GM18508 (cell line): ENCODE results near the gene IGBP1.
"Not testable (repeated sequence)": the region's sequence is repeated elsewhere in the genome, so short reads cannot be mapped to it uniquely, and the experiment has no call there.

Source experiments
- ATAC-seq: cut with Tn5 transposase; IDR thresholded peaks from one replicate; pipeline ENCODE4 v1.9.1; 2021; ENCODE audit warnings: moderate number of reproducible peaks; ENCODE audit not compliant: insufficient read depth, unreplicated experiment

Gene IGBP1

GRCh38 chrX:70133303-70134115 lies at the start of gene IGBP1:
Gene IGBP1 (plus strand): TSS chrX:70133447. CDS start chrX:70133948, 501 bp downstream.
- peak; percentile 81 for ATAC-seq

- ATAC-seq, result no peak
Observed at GRCh38 chrX:70084592-70085240, 48.5 kb upstream of the IGBP1 start.

GRCh38 chrX:70087857-70088630 lies 45.2 kb upstream of the IGBP1 start:
- no peak for ATAC-seq

GRCh38 chrX:70088751-70089150 lies 44.5 kb upstream of the IGBP1 start:
- ATAC-seq, result no peak

GRCh38 chrX:70089604-70090297 lies 43.5 kb upstream of the IGBP1 start:
- no peak for ATAC-seq

- ATAC-seq, result no peak
Observed at GRCh38 chrX:70092247-70092646, 41.0 kb upstream of the IGBP1 start.

GRCh38 chrX:70096052-70096451 lies 37.2 kb upstream of the IGBP1 start:
- ATAC-seq, result no peak

GRCh38 chrX:70105229-70105628 lies 28.0 kb upstream of the IGBP1 start:
- ATAC-seq, result no peak

- not testable (repeated sequence) for ATAC-seq
Observed at GRCh38 chrX:70111436-70112026, 21.7 kb upstream of the IGBP1 start.

- ATAC-seq, result no peak
Observed at GRCh38 chrX:70117738-70118137, 15.5 kb upstream of the IGBP1 start.

- ATAC-seq, result not testable (repeated sequence)
Observed at GRCh38 chrX:70123014-70123413, 10.2 kb upstream of the IGBP1 start.

GRCh38 chrX:70124678-70125077 lies 8.6 kb upstream of the IGBP1 start:
- no peak for ATAC-seq

GRCh38 chrX:70128071-70128470 lies 5.2 kb upstream of the IGBP1 start:
- no peak for ATAC-seq

- ATAC-seq, result no peak
Observed at GRCh38 chrX:70129816-70130215, 3.4 kb upstream of the IGBP1 start.

- no peak for ATAC-seq
Observed at GRCh38 chrX:70132224-70132623, 1.0 kb upstream of the IGBP1 start.

GRCh38 chrX:70132877-70133302 lies 357 bp upstream of the IGBP1 start:
- ATAC-seq, result no peak

GRCh38 chrX:70134116-70134477 lies 850 bp downstream of the IGBP1 start:
- peak; percentile 4 for ATAC-seq

- no peak for ATAC-seq
Observed at GRCh38 chrX:70138622-70139021, 5.4 kb downstream of the IGBP1 start.

GRCh38 chrX:70139736-70140135 lies 6.5 kb downstream of the IGBP1 start:
- ATAC-seq, result no peak

GRCh38 chrX:70141373-70141772 lies 8.1 kb downstream of the IGBP1 start:
- ATAC-seq, result no peak
